Prostate gland (tissue), 2 donors: Measurements from ENCODE around the gene CNKSR1. TPM values are rescaled to one million over a fixed set of nuclear protein-coding genes. Genes with fewer than 3 reads are reported as not detected.

Experiments used
- DNase-seq: peaks from one replicate; pipeline ENCODE4 v3.0.0-alpha.2; 2019; ENCODE audit warnings: low spot score
- H3K27ac ChIP-seq, 2 donors: fragments of 200-600 bp; sonication (generic); 2 replicates each; pipeline ENCODE4 v1.5.1; 2017 to 2019
- H3K27me3 ChIP-seq: fragments of 200-600 bp; sonication (generic); replicated peaks from 2 replicates; pipeline ENCODE4 v1.5.1; 2019; ENCODE audit not compliant: insufficient read depth
- H3K36me3 ChIP-seq, 2 donors: fragments of 200-600 bp; sonication (generic); 1 replicate in 1 of 2; 2 replicates in 1 of 2; pipeline versions ENCODE4 v1.5.1 to v1.8.1; 2017 to 2019
- H3K4me1 ChIP-seq: fragments of 200-600 bp; sonication (generic); replicated peaks from 2 replicates; pipeline ENCODE4 v1.5.1; 2019
- H3K4me3 ChIP-seq, 2 donors: fragments of 200-600 bp; sonication (generic); 2 replicates each; pipeline ENCODE4 v1.5.1; 2017 to 2019
- H3K9me3 ChIP-seq: fragments of 200-600 bp; sonication (generic); 2 replicates; pipeline ENCODE4 v1.5.1; 2017
- POLR2A ChIP-seq: fragments of 450-650 bp; IDR thresholded peaks from one replicate; pipeline ENCODE4 v1.6.1; 2016; ENCODE audit warnings: antibody characterized with exemption, mild to moderate bottlenecking
- POLR2AphosphoS5 ChIP-seq: sonication (generic); formaldehyde crosslinking; IDR thresholded peaks from one replicate; pipeline ENCODE4 v1.6.1; 2017; ENCODE audit warnings: antibody characterized with exemption
- WGBS: methylation state at CpG from one replicate; pipeline ENCODE4 v1.1.5; 2018; 5-methylcytosine and 5-hydroxymethylcytosine counted together
- intact Hi-C: fragments of 100-400 bp; cut with DNase I; formaldehyde crosslinking; loops from one replicate; pipeline ENCODE4 v1.14.2; 2022
- total RNA-seq, 2 donors: library from RNA; depleted of rRNA; stranded (reverse); fragments of >200 nt; gene quantifications; one replicate each; pipeline ENCODE4 v1.1.0, GENCODE V29; 2016
- TF ChIP-seq, protein P1 (sequence below), 4 experiments: fragments of 200-600 bp in 2 of 4; fragments of 450-650 bp in 2 of 4; sonication (generic) in 2 of 4; IDR thresholded peaks; 1 replicate in 3 of 4; 2 replicates in 1 of 4; pipeline ENCODE4 v1.5.1; 2016 to 2019; ENCODE audit warnings: antibody characterized with exemption in 4 of 4, mild to moderate bottlenecking in 2 of 4, moderate library complexity in 2 of 4

CNKSR1 gene
- total RNA-seq, 2 donors from 2014 or later = 24.8 to 32.4 TPM

DNA sequence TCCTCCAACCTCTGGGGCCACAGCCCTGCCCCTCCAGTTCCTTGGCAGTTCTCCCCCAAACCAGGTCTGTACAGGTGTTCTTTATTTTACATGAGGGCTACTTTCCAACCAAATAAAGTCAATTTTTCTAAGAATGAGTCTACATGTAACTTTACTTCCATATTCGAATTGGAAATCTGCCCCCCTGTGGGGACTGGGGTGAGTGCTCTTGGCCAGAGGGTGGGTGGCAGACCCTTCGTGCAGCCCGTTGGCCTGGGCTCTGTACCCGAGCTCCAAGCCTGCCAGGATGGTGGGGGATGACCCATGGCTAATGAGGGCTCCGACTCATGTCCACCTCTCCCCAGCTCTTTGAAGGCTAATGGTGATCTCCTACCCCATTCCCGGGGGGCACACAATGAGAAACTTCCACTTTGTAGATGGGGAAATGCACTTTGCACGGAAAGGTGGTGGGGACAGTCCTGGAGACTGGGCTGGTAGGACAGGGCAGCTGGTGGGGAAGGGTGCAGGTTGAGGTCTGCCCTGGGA is 12.5 kb downstream of the CNKSR1 start:
- Histone ChIP-seq H3K27me3 (no peaks in the 10 kb centered on the region), H3K27ac (no peak overlapping the region), H3K9me3 (no peaks in the 10 kb centered on the region), H3K4me3 (no peak overlapping the region), H3K4me1 (no peaks in the 10 kb centered on the region), H3K36me3 (no peaks in the 10 kb centered on the region)
- no peak for DNase-seq
- intact Hi-C loops = no loop called here
- TF ChIP-seq, protein P1, sequence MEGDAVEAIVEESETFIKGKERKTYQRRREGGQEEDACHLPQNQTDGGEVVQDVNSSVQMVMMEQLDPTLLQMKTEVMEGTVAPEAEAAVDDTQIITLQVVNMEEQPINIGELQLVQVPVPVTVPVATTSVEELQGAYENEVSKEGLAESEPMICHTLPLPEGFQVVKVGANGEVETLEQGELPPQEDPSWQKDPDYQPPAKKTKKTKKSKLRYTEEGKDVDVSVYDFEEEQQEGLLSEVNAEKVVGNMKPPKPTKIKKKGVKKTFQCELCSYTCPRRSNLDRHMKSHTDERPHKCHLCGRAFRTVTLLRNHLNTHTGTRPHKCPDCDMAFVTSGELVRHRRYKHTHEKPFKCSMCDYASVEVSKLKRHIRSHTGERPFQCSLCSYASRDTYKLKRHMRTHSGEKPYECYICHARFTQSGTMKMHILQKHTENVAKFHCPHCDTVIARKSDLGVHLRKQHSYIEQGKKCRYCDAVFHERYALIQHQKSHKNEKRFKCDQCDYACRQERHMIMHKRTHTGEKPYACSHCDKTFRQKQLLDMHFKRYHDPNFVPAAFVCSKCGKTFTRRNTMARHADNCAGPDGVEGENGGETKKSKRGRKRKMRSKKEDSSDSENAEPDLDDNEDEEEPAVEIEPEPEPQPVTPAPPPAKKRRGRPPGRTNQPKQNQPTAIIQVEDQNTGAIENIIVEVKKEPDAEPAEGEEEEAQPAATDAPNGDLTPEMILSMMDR (IDR thresholded peaks at IDR 0.05) = no peak
- TF ChIP-seq POLR2A (no peak), POLR2AphosphoS5 (no peak)
- WGBS = 72% methylated on average over 7 of the region's 7 CpGs

DNA sequence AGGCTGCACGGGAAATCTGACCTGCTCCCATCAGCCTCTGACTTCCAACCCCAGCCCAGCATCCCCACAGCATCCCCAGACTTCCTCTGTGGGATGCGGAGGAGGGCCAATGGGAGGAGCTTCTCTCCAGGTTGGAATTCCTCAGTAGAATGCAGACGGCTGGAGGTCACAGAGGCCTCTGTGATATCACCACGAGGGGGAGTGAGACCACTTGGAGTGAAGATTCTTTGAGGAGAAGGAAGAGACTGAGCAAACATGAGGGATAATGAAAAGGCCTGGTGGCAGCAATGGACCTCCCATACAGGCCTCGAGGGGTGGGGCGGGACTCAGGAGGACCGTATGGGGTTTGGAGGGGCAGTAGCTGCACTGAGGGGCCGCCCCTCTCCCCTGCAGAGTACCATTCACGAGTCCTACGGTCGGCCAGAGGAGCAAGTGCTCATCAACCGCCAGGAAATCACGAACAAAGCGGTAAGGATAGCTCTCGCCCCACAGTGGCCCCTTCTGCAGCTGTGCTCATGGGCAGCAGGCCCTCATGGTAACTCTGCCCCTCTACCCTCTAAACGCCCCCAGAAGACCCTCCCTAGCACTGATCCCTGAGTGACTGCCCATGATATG is 13.2 kb downstream of the CNKSR1 start, which contains the start of gene CATSPER4:
Gene CATSPER4, plus strand, starts transcription at position 230 of the 615 bp plus-strand sequence. Its CDS starts 26 bp downstream, at position 256.
- Histone ChIP-seq H3K4me1 (no peaks in the 10 kb centered on the region), H3K4me3 (no peak within 1 kb of the TSS), H3K36me3 (no peaks in the 10 kb centered on the region), H3K9me3 (no peaks in the 10 kb centered on the region), H3K27ac (no peak within 1 kb of the TSS), H3K27me3 (no peaks in the 10 kb centered on the region)
- intact Hi-C loops = no loop called here
- TF ChIP-seq, protein P1 (IDR thresholded peaks at IDR 0.05) = no peak
- TF ChIP-seq POLR2A (no peak), POLR2AphosphoS5 (no peak)
- 46% methylated on average over 16 of the region's 16 CpGs for WGBS
- no peak for DNase-seq

DNA sequence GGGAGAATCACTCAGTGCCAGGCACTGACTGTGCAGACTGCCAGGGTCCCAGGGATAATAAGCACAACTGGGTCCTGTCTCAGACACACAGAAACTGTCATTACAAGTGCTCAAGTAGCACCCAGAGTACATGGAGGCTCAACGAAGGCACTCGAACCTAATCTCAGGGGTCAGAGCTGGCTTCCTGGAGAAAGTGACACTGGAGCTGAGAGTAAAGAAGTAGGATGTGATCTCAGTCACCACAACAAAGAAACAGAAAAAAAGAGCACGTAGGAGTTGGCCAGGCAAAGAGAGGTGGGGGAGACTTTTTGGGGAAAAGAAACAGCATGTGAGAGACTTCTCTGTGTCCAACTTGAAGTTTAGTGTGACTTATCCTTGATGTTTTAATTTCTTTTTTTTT is 14.4 kb downstream of the CNKSR1 start:
- Histone ChIP-seq H3K27me3 (no peaks in the 10 kb centered on the region), H3K4me1 (no peaks in the 10 kb centered on the region), H3K4me3 (no peak overlapping the region), H3K9me3 (no peaks in the 10 kb centered on the region), H3K27ac (no peak overlapping the region), H3K36me3 (no peaks in the 10 kb centered on the region)
- no peak for DNase-seq
- 52% methylated on average over 3 of the region's 3 CpGs for WGBS
- intact Hi-C loops = no loop called here
- TF ChIP-seq POLR2A = no peak
- no peak for TF ChIP-seq POLR2AphosphoS5
- TF ChIP-seq, protein P1 (IDR thresholded peaks at IDR 0.05) = no peak

DNA sequence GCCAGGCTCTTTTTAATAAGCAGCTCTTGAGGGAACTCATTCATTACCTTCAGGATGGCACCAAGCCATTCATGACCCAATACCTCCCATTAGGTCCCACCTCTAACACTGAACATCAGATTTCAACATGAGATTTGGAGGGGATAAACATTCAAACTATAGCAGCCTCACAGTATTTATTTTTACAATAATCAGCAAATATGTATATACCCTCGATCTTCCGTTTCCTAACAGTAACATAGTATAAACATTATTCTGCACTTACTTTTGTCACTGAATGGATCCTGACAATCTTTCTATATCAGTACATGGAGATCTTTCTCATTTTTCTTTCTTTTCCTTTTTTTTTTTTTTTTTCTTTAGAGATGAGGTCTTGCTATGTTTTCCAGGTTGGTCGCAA is 18.5 kb downstream of the CNKSR1 start:
- H3K9me3 ChIP-seq = no peaks in the 10 kb centered on the region
- H3K27ac ChIP-seq = no peak overlapping the region
- H3K4me1 ChIP-seq = no peaks in the 10 kb centered on the region
- no peaks in the 10 kb centered on the region for H3K27me3 ChIP-seq
- intact Hi-C loops = no loop called here
- H3K4me3 ChIP-seq = no peak overlapping the region
- no peak for TF ChIP-seq POLR2A
- TF ChIP-seq, protein P1 (IDR thresholded peaks at IDR 0.05) = no peak
- TF ChIP-seq POLR2AphosphoS5 = no peak
- DNase-seq = no peak
- H3K36me3 ChIP-seq = no peaks in the 10 kb centered on the region
- 76% methylated on average over 3 of the region's 3 CpGs for WGBS

DNA sequence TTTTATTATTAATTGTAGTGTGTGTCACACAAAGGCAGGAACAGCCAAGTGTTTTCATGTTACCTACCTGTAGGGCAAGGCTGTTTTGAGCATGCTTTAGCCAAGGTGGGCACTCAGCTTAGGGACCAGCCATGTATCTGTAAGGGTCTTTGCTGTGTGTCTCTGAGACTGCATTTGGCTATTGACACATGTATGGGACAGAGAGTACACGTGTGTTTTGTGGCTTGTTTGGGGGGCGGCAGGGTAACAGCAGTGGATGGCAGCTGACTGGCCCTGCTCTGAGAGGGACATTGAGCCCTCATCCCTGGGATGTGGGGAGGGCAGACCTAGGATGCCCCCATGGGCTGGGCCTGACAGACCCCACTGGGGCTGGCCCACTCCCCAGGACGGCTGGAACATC is 20.0 kb downstream of the CNKSR1 start:
- intact Hi-C loops = no loop called here
- H3K27ac ChIP-seq = no peak overlapping the region

More for the DNA sequence above, 20.0 kb downstream of the CNKSR1 start:
- Histone ChIP-seq H3K9me3 (no peaks in the 10 kb centered on the region), H3K36me3 (no peaks in the 10 kb centered on the region), H3K27me3 (no peaks in the 10 kb centered on the region), H3K4me3 (no peak overlapping the region), H3K4me1 (no peaks in the 10 kb centered on the region)
- WGBS = 97% methylated on average over 3 of the region's 3 CpGs
- TF ChIP-seq POLR2A = no peak
- no peak for TF ChIP-seq POLR2AphosphoS5
- TF ChIP-seq, protein P1 (IDR thresholded peaks at IDR 0.05) = no peak
- no peak for DNase-seq
